K562 (cell line): ENCODE data around the gene ZBTB38. TPM values are rescaled to one million over a fixed set of nuclear protein-coding genes. Genes with fewer than 3 reads are reported as not detected.

Source experiments
- ATAC-seq: fragments of 200-7000 bp; cut with Tn5 transposase; 3 replicates; pipeline ENCODE4 v1.9.1; 2020; ENCODE audit warnings: moderate library complexity
- BruUV-seq: library from RNA; stranded (reverse); fragments of 400-500 nt; replicated peaks from 2 replicates; lab custom pipeline; 2021; lab: Mats Ljungman, UMichigan
- CTCF ChIA-PET: fragments of 300-600 bp; formaldehyde crosslinking; extraction: SDS; loops from one replicate; lab custom pipeline; 2021; ENCODE audit warnings: low intra/inter-chr PET ratio; lab: Yijun Ruan, JAX
- POLR2A ChIA-PET: fragments of 300-600, 350-650 bp; sonication (Branson Sonifier 250); formaldehyde crosslinking; extraction: SDS; loops from one replicate; lab custom pipeline; 2021; ENCODE audit warnings: antibody characterized with exemption, inconsistent platforms; lab: Yijun Ruan, JAX
- DNase-seq, 4 experiments: peaks; one replicate each; pipeline versions ENCODE4 v3.0.0 to v3.0.0-alpha.2; 2011 to 2018; ENCODE audit warnings: low spot score in 3 of 4, mixed read lengths in 3 of 4; ENCODE audit errors: extremely low read depth in 1 of 4
- FAIRE-seq: peaks from 2 replicates; lab custom pipeline; 2011; peaks lifted over from hg19 to GRCh38; lab: Jason Lieb, UNC
- H2AFZ ChIP-seq: 2 replicates; pipeline ENCODE4 v1.6.0; 2011; ENCODE audit warnings: low read depth, low read length, control low read depth, inconsistent platforms
- H3K27ac ChIP-seq: fragments of 200-600 bp; 3 replicates; pipeline ENCODE4 v1.8.0; 2011; ENCODE audit warnings: low read depth, mild to moderate bottlenecking, control low read depth, inconsistent platforms, low read length, moderate library complexity, mixed read lengths; ENCODE audit errors: extremely low read depth
- H3K27me3 ChIP-seq, 2 experiments: fragments of 300-600 bp in 1 of 2; 2 replicates in 1 of 2; 3 replicates in 1 of 2; pipeline versions ENCODE4 v1.6.0 to v1.8.0; 2011; ENCODE audit warnings: inconsistent platforms in 2 of 2, low read length in 2 of 2, mild to moderate bottlenecking in 1 of 2, mixed read lengths in 1 of 2, moderate library complexity in 1 of 2; ENCODE audit not compliant: control insufficient read depth in 2 of 2, insufficient read depth in 2 of 2
- H3K36me3 ChIP-seq: fragments of 300-600 bp; 3 replicates; pipeline ENCODE4 v1.8.0; 2011; ENCODE audit warnings: mild to moderate bottlenecking, low read length, inconsistent platforms; ENCODE audit not compliant: control insufficient read depth, insufficient read depth
- H3K4me1 ChIP-seq, 2 experiments: fragments of 200-600 bp in 1 of 2; replicated peaks in 1 of 2; 2 replicates in 1 of 2; 3 replicates in 1 of 2; pipeline versions ENCODE4 v1.5.1 to v1.8.0; 2011; ENCODE audit warnings: inconsistent platforms in 2 of 2, low read length in 2 of 2, mild to moderate bottlenecking in 1 of 2, mixed read lengths in 1 of 2, moderate library complexity in 1 of 2; ENCODE audit not compliant: control insufficient read depth in 2 of 2, insufficient read depth in 2 of 2
- H3K4me2 ChIP-seq: 2 replicates; pipeline ENCODE4 v1.6.1; 2011; ENCODE audit warnings: low read length, control low read depth, inconsistent platforms, mixed read lengths; ENCODE audit not compliant: insufficient read depth
- H3K4me3 ChIP-seq: fragments of 200-600 bp; sonication (generic), shearing (Covaris generic); 2 replicates; pipeline ENCODE4 v1.5.1; 2016; ENCODE audit warnings: control low read depth, inconsistent platforms
- H3K79me2 ChIP-seq: fragments of 200-600 bp; 3 replicates; pipeline ENCODE4 v1.8.0; 2011; ENCODE audit warnings: low read length, inconsistent platforms; ENCODE audit not compliant: control insufficient read depth, insufficient read depth
- H3K9ac ChIP-seq, 2 experiments: 2 replicates each; pipeline versions ENCODE4 v1.6.0 to v1.6.1; 2011; ENCODE audit warnings: low read depth in 2 of 2, low read length in 2 of 2, control low read depth in 1 of 2, inconsistent platforms in 1 of 2, mild to moderate bottlenecking in 1 of 2, mixed read lengths in 1 of 2; ENCODE audit not compliant: insufficient read depth in 1 of 2
- H3K9me1 ChIP-seq: one replicate; pipeline ENCODE4 v1.6.0; 2011; ENCODE audit warnings: inconsistent platforms, mild to moderate bottlenecking, low read length, moderate library complexity; ENCODE audit not compliant: control insufficient read depth, insufficient read depth
- H3K9me3 ChIP-seq: replicated peaks from 2 replicates; pipeline ENCODE4 v1.5.1; 2011; ENCODE audit warnings: low read depth, low read length, inconsistent platforms; ENCODE audit not compliant: control insufficient read depth, insufficient read depth
- H4K20me1 ChIP-seq: replicated peaks from 2 replicates; pipeline ENCODE4 v1.6.1; 2011; ENCODE audit warnings: low read length, inconsistent platforms, mixed read lengths; ENCODE audit not compliant: control insufficient read depth, insufficient read depth
- ATF1 ChIP-seq, 2 experiments: fragments of 450-650 bp in 1 of 2; IDR thresholded peaks; 2 replicates each; pipeline ENCODE4 v1.6.1; 2016; ENCODE audit warnings: missing compliant biosample characterization in 1 of 2, missing genetic modification characterization in 1 of 2
- BRF2 ChIP-seq: IDR thresholded peaks from 3 replicates; pipeline ENCODE4 v1.6.1; 2011; ENCODE audit warnings: borderline replicate concordance, mild to moderate bottlenecking; ENCODE audit not compliant: insufficient read length, insufficient read depth
- CXXC5 ChIP-seq: fragments of 250-450 bp; sonication (Bioruptor Pico); IDR thresholded peaks from 2 replicates; pipeline ENCODE4 v1.8.0; 2022; ENCODE audit warnings: inconsistent platforms, mild to moderate bottlenecking, moderate library complexity
- ETS2 ChIP-seq: IDR thresholded peaks from 2 replicates; pipeline ENCODE4 v1.6.1; 2016; ENCODE audit warnings: borderline replicate concordance, missing genetic modification characterization, mild to moderate bottlenecking, moderate library complexity, missing compliant biosample characterization; ENCODE audit not compliant: poor library complexity, severe bottlenecking
- ETV6 ChIP-seq, 3 experiments: fragments of 150-350 bp in 1 of 3; sonication (generic) in 1 of 3; formaldehyde crosslinking in 1 of 3; IDR thresholded peaks; 2 replicates each; pipeline versions ENCODE4 v1.6.1 to v1.8.0; 2014 to 2022; ENCODE audit warnings: borderline replicate concordance in 2 of 3, low read depth in 2 of 3, antibody characterized with exemption in 1 of 3, low read length in 1 of 3, mild to moderate bottlenecking in 1 of 3, missing genetic modification reagents in 1 of 3
- GTF2E2 ChIP-seq: fragments of 200-800 bp; sonication (Bioruptor generic); IDR thresholded peaks from 2 replicates; pipeline ENCODE4 v1.6.1; 2016; ENCODE audit warnings: missing genetic modification characterization, missing compliant biosample characterization
- NFE2 ChIP-seq: IDR thresholded peaks from 2 replicates; pipeline ENCODE4 v1.6.1; 2014; ENCODE audit warnings: antibody characterized with exemption, low read depth
- SNIP1 ChIP-seq: fragments of 450-650 bp; IDR thresholded peaks from 2 replicates; pipeline ENCODE4 v1.7.1; 2017; ENCODE audit warnings: low read depth, mild to moderate bottlenecking
- STAT5B ChIP-seq: fragments of 250-450 bp; sonication (Bioruptor Pico); IDR thresholded peaks from 2 replicates; pipeline ENCODE4 v1.8.0; 2021; ENCODE audit warnings: mild to moderate bottlenecking, inconsistent platforms
- TAF9B ChIP-seq: fragments of 450-650 bp; IDR thresholded peaks from 2 replicates; pipeline ENCODE4 v1.6.1; 2018; ENCODE audit warnings: mild to moderate bottlenecking; ENCODE audit not compliant: partially characterized antibody
- TARDBP ChIP-seq: fragments of 450-650 bp; IDR thresholded peaks from 2 replicates; pipeline ENCODE4 v1.6.1; 2016
- U2AF1 ChIP-seq: fragments of 200-400 bp; formaldehyde crosslinking; optimal IDR thresholded peaks from 2 replicates; pipeline ENCODE3; 2017; ENCODE audit warnings: mild to moderate bottlenecking, low read depth, low read length, moderate library complexity
- ZNF3 ChIP-seq: fragments of 250-450 bp; sonication (Bioruptor Pico); IDR thresholded peaks from 2 replicates; pipeline ENCODE4 v1.5.0; 2021; ENCODE audit warnings: mild to moderate bottlenecking, moderate library complexity
- WGBS: fragments of 100-300 bp; shearing (Covaris generic); methylation state at CpG from one replicate; pipeline ENCODE4 v1.1.6; 2016; ENCODE audit warnings: low coverage, mixed read lengths; ENCODE audit not compliant: insufficient coverage; ENCODE audit errors: missing lambda C conversion rate; 5-methylcytosine and 5-hydroxymethylcytosine counted together
- in situ Hi-C: fragments of 300-500 bp; cut with MboI; formaldehyde crosslinking; loops from 4 replicates; pipeline ENCODE4 v1.15.0; 2018; ENCODE audit warnings: inconsistent platforms, mixed read lengths
- intact Hi-C: fragments of 100-400 bp; cut with micrococcal nuclease; formaldehyde crosslinking; loops from 2 replicates; pipeline ENCODE4 v1.14.2; 2022
- polyA plus RNA-seq, 8 experiments: library from polyadenylated mRNA; depleted of rRNA in 4 of 8; stranded (reverse) in 5 of 8; unstranded in 3 of 8; fragments of >200 nt; fragmentation: Nextera tagmentation in 2 of 8; fragmentation: Illumina TruSeq in 1 of 8; extraction: Ambion mirVana in 2 of 8; extraction: Trizol in 1 of 8; gene quantifications; 2 replicates each; pipeline versions ENCODE4 v1.2.1 to v1.2.3, GENCODE V29; 2011 to 2014; ENCODE audit warnings: inconsistent platforms in 1 of 8, missing spikeins in 1 of 8
- total RNA-seq, 7 experiments: library from RNA; depleted of rRNA in 6 of 7; stranded (reverse); fragments of >200 nt in 6 of 7; fragmentation: Illumina TruSeq in 2 of 7; extraction: Trizol in 2 of 7; gene quantifications; 2 replicates each; pipeline versions ENCODE4 v1.2.1 to v1.2.3, GENCODE V29; 2011 to 2021; ENCODE audit warnings: low replicate concordance in 1 of 7

ZBTB38 gene
- total and polyA plus RNA-seq, 9 of the 15 experiments (the other 6 are each of a cell fraction or from before 2014, with no cell fraction given), result 12.1 to 39.4 (median 22.9) TPM

GRCh38 chr3:141402476-141403171, 34.3 kb downstream of the ZBTB38 start (continued):
- no peak for TF ChIP-seq ETV6 (IDR thresholded peaks at IDR 0.05; ENCODE audit: borderline replicate concordance in 1 of 2, low read depth in 2 of 2, low read length in 1 of 2)
- no peak for TF ChIP-seq ETV6 (CRISPR knock-in tag; IDR thresholded peaks at IDR 0.05; ENCODE audit: borderline replicate concordance)
- no peak for TF ChIP-seq NFE2
- no peak for TF ChIP-seq STAT5B
- no peak for TF ChIP-seq ETS2 (tag)
- TF ChIP-seq CXXC5, result no peak
- no peak for TF ChIP-seq TAF9B
- TF ChIP-seq SNIP1, result no peak
- TF ChIP-seq U2AF1, result no peak
- TF ChIP-seq GTF2E2 (tag), result no peak
- no peak for TF ChIP-seq TARDBP
- no peak for TF ChIP-seq ZNF3
- no peak for TF ChIP-seq ATF1 (CRISPR knock-in tag; IDR thresholded peaks at IDR 0.05)
- no peak for TF ChIP-seq ATF1 (tag; IDR thresholded peaks at IDR 0.05)

- no peak overlapping the region for H3K4me3 ChIP-seq
- H3K9me3 ChIP-seq, result no peaks in the 10 kb centered on the region
- TF ChIP-seq BRF2, result no peak
- H4K20me1 ChIP-seq, result no peaks in the 10 kb centered on the region
- H3K4me1 ChIP-seq, result 0 out of 5 replicates have a peak, but pooled peaks cover 0 to 2% of the 10 kb centered on the region in 2 experiments
- H3K79me2 ChIP-seq, result no peaks in the 10 kb centered on the region
- in situ Hi-C loops (no loop called here), intact Hi-C loops (no loop called here)
- no peak overlapping the region for H3K9ac ChIP-seq
- 86% methylated on average over 4 of the region's 4 CpGs for WGBS
- ATAC-seq (no peak), DNase-seq (no peak), FAIRE-seq (no peak)
- no peak overlapping the region for H3K27ac ChIP-seq
- H3K27me3 ChIP-seq, result no peaks in the 10 kb centered on the region
- no peak overlapping the region for H3K4me2 ChIP-seq
- CTCF ChIA-PET, result no interaction called here
- no peak overlapping the region for H2AFZ ChIP-seq
- H3K36me3 ChIP-seq, result peaks cover 31% of the 10 kb centered on the region
- POLR2A ChIA-PET, result interaction anchor here (1.5 kb wide), 1 partner anchor 20 kb away, joined by 3 read pairs; no protein-coding TSS in a partner anchor
- no TSS peak for BruUV-seq
- no peaks in the 10 kb centered on the region for H3K9me1 ChIP-seq
Observed at GRCh38 chr3:141403576-141403975, 35.3 kb downstream of the ZBTB38 start.
